Osteoblast (primary cell): ENCODE measurements around the gene DTX2. TPM values are rescaled to one million over a fixed set of nuclear protein-coding genes. Genes with fewer than 3 reads are reported as not detected.
"Not testable (repeated sequence)": the region's sequence is repeated elsewhere in the genome, so short reads cannot be mapped to it uniquely, and the experiment has no call there.

Experiments
- DNase-seq: peaks from one replicate; pipeline ENCODE4 v3.0.0; 2011; ENCODE audit warnings: low spot score, mixed read lengths; ENCODE audit not compliant: insufficient read length; ENCODE audit errors: missing footprints
- H2AFZ ChIP-seq: 2 replicates; pipeline ENCODE4 v1.6.0; 2011; ENCODE audit warnings: mild to moderate bottlenecking, low read length
- H3K27ac ChIP-seq: 2 replicates; pipeline ENCODE4 v1.5.1; 2011; ENCODE audit warnings: mild to moderate bottlenecking, low read depth, low read length, moderate library complexity
- H3K27me3 ChIP-seq: 2 replicates; pipeline ENCODE4 v1.6.0; 2012; ENCODE audit warnings: mild to moderate bottlenecking, control low read depth, inconsistent platforms, low read length, moderate library complexity; ENCODE audit not compliant: insufficient read depth
- H3K36me3 ChIP-seq: 2 replicates; pipeline ENCODE4 v1.5.1; 2011; ENCODE audit warnings: mild to moderate bottlenecking, low read length, control low read depth, moderate library complexity; ENCODE audit not compliant: insufficient read depth
- H3K4me1 ChIP-seq: 2 replicates; pipeline ENCODE4 v1.5.1; 2011; ENCODE audit warnings: mild to moderate bottlenecking, low read length, control low read depth, moderate library complexity; ENCODE audit not compliant: insufficient read depth
- H3K4me2 ChIP-seq: 2 replicates; pipeline ENCODE4 v1.6.0; 2011; ENCODE audit warnings: mild to moderate bottlenecking, low read length; ENCODE audit not compliant: insufficient read depth
- H3K4me3 ChIP-seq: fragments of 200-600 bp; sonication (generic); 3 replicates; pipeline ENCODE4 v1.5.1; 2012; ENCODE audit warnings: mild to moderate bottlenecking, low read length, inconsistent platforms; ENCODE audit not compliant: insufficient read depth
- H3K79me2 ChIP-seq: 2 replicates; pipeline ENCODE4 v1.6.0; 2012; ENCODE audit warnings: mild to moderate bottlenecking, low read length, control low read depth, inconsistent platforms; ENCODE audit not compliant: insufficient read depth
- H3K9me3 ChIP-seq: 2 replicates; pipeline ENCODE4 v1.5.1; 2011; ENCODE audit warnings: low read depth, low read length, control low read depth
- H4K20me1 ChIP-seq: 2 replicates; pipeline ENCODE4 v1.6.0; 2012; ENCODE audit warnings: mild to moderate bottlenecking, low read length, control low read depth; ENCODE audit not compliant: insufficient read depth
- CTCF ChIP-seq: IDR thresholded peaks from 2 replicates; pipeline ENCODE4 v1.5.1; 2011; ENCODE audit warnings: mild to moderate bottlenecking, low read depth, low read length, moderate library complexity; ENCODE audit errors: extremely low read depth
- total RNA-seq: library from RNA; depleted of rRNA; stranded (reverse); fragments of >200 nt; gene quantifications from 2 replicates; pipeline ENCODE4 v1.2.3, GENCODE V29; 2012

The DTX2 gene
- total RNA-seq, 1 donor = 14.5 TPM

- no peak for TF ChIP-seq CTCF
- no peak within 1 kb of the TSS for H2AFZ ChIP-seq
Measured at GRCh38 chr7:76424413-76425111, 36.9 kb upstream of the DTX2 start, which contains the start of gene ZP3. Gene ZP3, plus strand, starts transcription at chr7:76424950. Its CDS starts 15 bp downstream, at chr7:76424965.

GRCh38 chr7:76425156-76425555 is 36.4 kb upstream of the DTX2 start:
- Histone ChIP-seq H3K27me3 (no peaks in the 10 kb centered on the region), H3K36me3 (no peaks in the 10 kb centered on the region), H4K20me1 (no peaks in the 10 kb centered on the region), H3K4me1 (peaks cover 18% of the 10 kb centered on the region), H3K27ac (no peak overlapping the region), H3K79me2 (no peaks in the 10 kb centered on the region), H3K4me2 (no peak overlapping the region), H3K9me3 (no peaks in the 10 kb centered on the region), H3K4me3 (no peak overlapping the region), H2AFZ (no peak overlapping the region)
- no peak for TF ChIP-seq CTCF
- DNase-seq = no peak

More at GRCh38 chr7:76424413-76425111, 36.9 kb upstream of the DTX2 start, which contains the start of gene ZP3:
- Histone ChIP-seq H3K36me3 (no peaks in the 10 kb centered on the region), H3K27me3 (no peaks in the 10 kb centered on the region), H3K4me2 (no peak within 1 kb of the TSS), H3K4me1 (peaks cover 18% of the 10 kb centered on the region), H4K20me1 (no peaks in the 10 kb centered on the region), H3K27ac (peak within 1 kb of the TSS; percentile 27), H3K9me3 (no peaks in the 10 kb centered on the region), H3K79me2 (no peaks in the 10 kb centered on the region), H3K4me3 (no peak within 1 kb of the TSS)
- DNase-seq = peak; percentile 19

- not testable (repeated sequence) for H3K4me2 ChIP-seq, H3K9me3 ChIP-seq, H3K36me3 ChIP-seq, H3K79me2 ChIP-seq, H4K20me1 ChIP-seq, H2AFZ ChIP-seq, H3K27me3 ChIP-seq, H3K27ac ChIP-seq, H3K4me3 ChIP-seq
- peaks cover 18% of the 10 kb centered on the region for H3K4me1 ChIP-seq
- peak; percentile 21 for DNase-seq
Measured at GRCh38 chr7:76425558-76425957, 36.0 kb upstream of the DTX2 start.

- H3K4me2 ChIP-seq = no peak overlapping the region
- DNase-seq = peak; percentile 26
- no peak for TF ChIP-seq CTCF
- H3K27me3 ChIP-seq = no peaks in the 10 kb centered on the region
- H3K36me3 ChIP-seq = no peaks in the 10 kb centered on the region
- peaks cover 16% of the 10 kb centered on the region for H3K4me1 ChIP-seq
- H3K9me3 ChIP-seq = no peaks in the 10 kb centered on the region
- no peaks in the 10 kb centered on the region for H3K79me2 ChIP-seq
- H3K4me3 ChIP-seq = no peak overlapping the region
- H3K27ac ChIP-seq = no peak overlapping the region
- H4K20me1 ChIP-seq = no peaks in the 10 kb centered on the region
- no peak overlapping the region for H2AFZ ChIP-seq
Measured at GRCh38 chr7:76426246-76426645, 35.3 kb upstream of the DTX2 start.
